ENCODE results near the gene PEX13.
A peak's percentile ranks its signal among the peaks of the same experiment; 100 is the strongest.
"Not testable (repeated sequence)": the region's sequence is repeated elsewhere in the genome, so short reads cannot be mapped to it uniquely, and the experiment has no call there.

The PEX13 gene

GRCh38 chr2:60987656-60988055 lies 29.9 kb upstream of the PEX13 start:
- not testable (repeated sequence) for H3K9ac ChIP-seq (ENCODE audit: low read length); H3K18ac ChIP-seq (ENCODE audit: low read length); H3K79me2 ChIP-seq (ENCODE audit: control insufficient read depth, insufficient read depth, low read length, poor library complexity); DNase-seq; H2BK12ac ChIP-seq (ENCODE audit: low read length); H3K79me1 ChIP-seq (ENCODE audit: low read length); H2AFZ ChIP-seq (ENCODE audit: insufficient read depth, low read length, poor library complexity); H3K27me3 ChIP-seq (ENCODE audit: insufficient read depth, low read length); H3K4me3 ChIP-seq (ENCODE audit: low read depth, low read length); H3K23ac ChIP-seq (ENCODE audit: low read length); H3K4me1 ChIP-seq (ENCODE audit: control insufficient read depth in 1 of 2, insufficient read depth in 2 of 2, low read length in 2 of 2); H3K9me3 ChIP-seq (ENCODE audit: insufficient read depth, low read depth, low read length); H3K27ac ChIP-seq (ENCODE audit: low read depth, low read length); H2BK5ac ChIP-seq (ENCODE audit: low read depth, low read length, poor library complexity); H3K36me3 ChIP-seq (ENCODE audit: control insufficient read depth in 1 of 2, insufficient read depth in 2 of 2, low read length in 2 of 2); H4K12ac ChIP-seq (ENCODE audit: low read depth, low read length); H3K4me2 ChIP-seq (ENCODE audit: low read length); H3K4ac ChIP-seq (ENCODE audit: low read depth, low read length); H4K8ac ChIP-seq (ENCODE audit: low read depth, low read length); H3K14ac ChIP-seq (ENCODE audit: low read length); H2BK120ac ChIP-seq (ENCODE audit: insufficient read depth, low read length, poor library complexity); H4K91ac ChIP-seq (ENCODE audit: low read depth, low read length); H2AK5ac ChIP-seq (ENCODE audit: low read length)
- WGBS (ENCODE audit: extremely low coverage, insufficient coverage, insufficient read length), result no CpG with 5 or more reads among the region's 8 CpGs

GRCh38 chr2:60989259-60989658 lies 28.3 kb upstream of the PEX13 start:
- Histone ChIP-seq H3K27me3 (ENCODE audit: insufficient read depth, low read length) (no peaks in the 10 kb centered on the region), H3K36me3 (ENCODE audit: control insufficient read depth in 1 of 2, insufficient read depth in 2 of 2, low read length in 2 of 2) (no peaks in the 10 kb centered on the region), H3K4me2 (ENCODE audit: low read length) (no peak overlapping the region), H3K4me1 (ENCODE audit: control insufficient read depth in 1 of 2, insufficient read depth in 2 of 2, low read length in 2 of 2) (no peaks in the 10 kb centered on the region), H2AFZ (ENCODE audit: insufficient read depth, low read length, poor library complexity) (no peak overlapping the region), H4K12ac (ENCODE audit: low read depth, low read length) (no peak overlapping the region), H3K79me1 (ENCODE audit: low read length) (no peaks in the 10 kb centered on the region), H2BK12ac (ENCODE audit: low read length) (no peak overlapping the region), H2BK120ac (ENCODE audit: insufficient read depth, low read length, poor library complexity) (no peak overlapping the region), H3K18ac (ENCODE audit: low read length) (no peak overlapping the region), H3K27ac (ENCODE audit: low read depth, low read length) (no peak overlapping the region), H3K4me3 (ENCODE audit: low read depth, low read length) (no peak overlapping the region), H2BK5ac (ENCODE audit: low read depth, low read length, poor library complexity) (no peak overlapping the region), H3K23ac (ENCODE audit: low read length) (no peak overlapping the region), H3K9ac (ENCODE audit: low read length) (no peak overlapping the region), H4K8ac (ENCODE audit: low read depth, low read length) (no peak overlapping the region), H4K91ac (ENCODE audit: low read depth, low read length) (no peak overlapping the region), H2AK5ac (ENCODE audit: low read length) (no peak overlapping the region), H3K79me2 (ENCODE audit: control insufficient read depth, insufficient read depth, low read length, poor library complexity) (no peaks in the 10 kb centered on the region), H3K4ac (ENCODE audit: low read depth, low read length) (no peak overlapping the region), H3K9me3 (ENCODE audit: insufficient read depth, low read depth, low read length) (no peaks in the 10 kb centered on the region), H3K14ac (ENCODE audit: low read length) (no peak overlapping the region)
- WGBS (ENCODE audit: extremely low coverage, insufficient coverage, insufficient read length), result no CpG with 5 or more reads among the region's 2 CpGs
- no peak for DNase-seq

GRCh38 chr2:60991644-60992043 lies 25.9 kb upstream of the PEX13 start:
- no peaks in the 10 kb centered on the region for H3K36me3 ChIP-seq (ENCODE audit: control insufficient read depth in 1 of 2, insufficient read depth in 2 of 2, low read length in 2 of 2)

GRCh38 chr2:60992985-60993392 lies 24.5 kb upstream of the PEX13 start:
- no peak overlapping the region for H3K27ac ChIP-seq (ENCODE audit: low read depth, low read length)
- H2BK120ac ChIP-seq (ENCODE audit: insufficient read depth, low read length, poor library complexity), result no peak overlapping the region
- H4K8ac ChIP-seq (ENCODE audit: low read depth, low read length), result no peak overlapping the region
- no peaks in the 10 kb centered on the region for H3K4me1 ChIP-seq (ENCODE audit: control insufficient read depth in 1 of 2, insufficient read depth in 2 of 2, low read length in 2 of 2)
- no peak overlapping the region for H3K4ac ChIP-seq (ENCODE audit: low read depth, low read length)
- no peaks in the 10 kb centered on the region for H3K36me3 ChIP-seq (ENCODE audit: control insufficient read depth in 1 of 2, insufficient read depth in 2 of 2, low read length in 2 of 2)
- no peak overlapping the region for H3K4me2 ChIP-seq (ENCODE audit: low read length)
- H3K79me2 ChIP-seq (ENCODE audit: control insufficient read depth, insufficient read depth, low read length, poor library complexity), result no peaks in the 10 kb centered on the region
- no peak overlapping the region for H3K18ac ChIP-seq (ENCODE audit: low read length)
- H3K4me3 ChIP-seq (ENCODE audit: low read depth, low read length), result no peak overlapping the region
- H4K91ac ChIP-seq (ENCODE audit: low read depth, low read length), result no peak overlapping the region
- H2BK5ac ChIP-seq (ENCODE audit: low read depth, low read length, poor library complexity), result no peak overlapping the region
- H3K9me3 ChIP-seq (ENCODE audit: insufficient read depth, low read depth, low read length), result no peaks in the 10 kb centered on the region
- no peak overlapping the region for H2BK12ac ChIP-seq (ENCODE audit: low read length)
- no peak overlapping the region for H4K12ac ChIP-seq (ENCODE audit: low read depth, low read length)
- no peaks in the 10 kb centered on the region for H3K79me1 ChIP-seq (ENCODE audit: low read length)
- no peak overlapping the region for H2AFZ ChIP-seq (ENCODE audit: insufficient read depth, low read length, poor library complexity)
- DNase-seq, result peak in 1 of 2 donors; percentile 34
- H3K27me3 ChIP-seq (ENCODE audit: insufficient read depth, low read length), result no peaks in the 10 kb centered on the region
- H3K14ac ChIP-seq (ENCODE audit: low read length), result no peak overlapping the region
- no peak overlapping the region for H2AK5ac ChIP-seq (ENCODE audit: low read length)
- no CpG with 5 or more reads among the region's 7 CpGs for WGBS (ENCODE audit: extremely low coverage, insufficient coverage, insufficient read length)
- no peak overlapping the region for H3K9ac ChIP-seq (ENCODE audit: low read length)
- H3K23ac ChIP-seq (ENCODE audit: low read length), result no peak overlapping the region

More at GRCh38 chr2:60991644-60992043, 25.9 kb upstream of the PEX13 start:
- no peak overlapping the region for H3K4ac ChIP-seq (ENCODE audit: low read depth, low read length)
- no peaks in the 10 kb centered on the region for H3K79me1 ChIP-seq (ENCODE audit: low read length)
- H4K91ac ChIP-seq (ENCODE audit: low read depth, low read length), result no peak overlapping the region
- H4K8ac ChIP-seq (ENCODE audit: low read depth, low read length), result no peak overlapping the region
- H4K12ac ChIP-seq (ENCODE audit: low read depth, low read length), result no peak overlapping the region
- H3K14ac ChIP-seq (ENCODE audit: low read length), result no peak overlapping the region
- no peak overlapping the region for H2AK5ac ChIP-seq (ENCODE audit: low read length)
- no peak overlapping the region for H2BK120ac ChIP-seq (ENCODE audit: insufficient read depth, low read length, poor library complexity)
- no peak overlapping the region for H2BK5ac ChIP-seq (ENCODE audit: low read depth, low read length, poor library complexity)
- no peak for DNase-seq
- no peak overlapping the region for H3K27ac ChIP-seq (ENCODE audit: low read depth, low read length)
- no peak overlapping the region for H3K18ac ChIP-seq (ENCODE audit: low read length)
- H3K4me2 ChIP-seq (ENCODE audit: low read length), result no peak overlapping the region
- H2AFZ ChIP-seq (ENCODE audit: insufficient read depth, low read length, poor library complexity), result no peak overlapping the region
- no peak overlapping the region for H3K23ac ChIP-seq (ENCODE audit: low read length)
- H2BK12ac ChIP-seq (ENCODE audit: low read length), result no peak overlapping the region
- no peaks in the 10 kb centered on the region for H3K9me3 ChIP-seq (ENCODE audit: insufficient read depth, low read depth, low read length)
- no CpG with 5 or more reads among the region's 4 CpGs for WGBS (ENCODE audit: extremely low coverage, insufficient coverage, insufficient read length)
- H3K4me3 ChIP-seq (ENCODE audit: low read depth, low read length), result no peak overlapping the region
- no peaks in the 10 kb centered on the region for H3K4me1 ChIP-seq (ENCODE audit: control insufficient read depth in 1 of 2, insufficient read depth in 2 of 2, low read length in 2 of 2)
- no peak overlapping the region for H3K9ac ChIP-seq (ENCODE audit: low read length)
- no peaks in the 10 kb centered on the region for H3K79me2 ChIP-seq (ENCODE audit: control insufficient read depth, insufficient read depth, low read length, poor library complexity)
- no peaks in the 10 kb centered on the region for H3K27me3 ChIP-seq (ENCODE audit: insufficient read depth, low read length)
